GM19351 (cell line): Measurements from ENCODE around the gene MSRB3.
"Not testable (repeated sequence)": the region's sequence is repeated elsewhere in the genome, so short reads cannot be mapped to it uniquely, and the experiment has no call there.

Source experiments
- ATAC-seq: cut with Tn5 transposase; IDR thresholded peaks from one replicate; pipeline ENCODE4 v1.9.1; 2021; ENCODE audit warnings: mild to moderate bottlenecking, moderate library complexity; ENCODE audit not compliant: unreplicated experiment

Gene MSRB3

GRCh38 chr12:65285532-65285931, 7.0 kb downstream of the MSRB3 start:
- not testable (repeated sequence) for ATAC-seq

- no peak for ATAC-seq
Observed at GRCh38 chr12:65287426-65287825, 8.9 kb downstream of the MSRB3 start.

- no peak for ATAC-seq
Observed at GRCh38 chr12:65292241-65292640, 13.8 kb downstream of the MSRB3 start.

- no peak for ATAC-seq
Observed at GRCh38 chr12:65293735-65294134, 15.3 kb downstream of the MSRB3 start.

GRCh38 chr12:65294641-65295262, 16.3 kb downstream of the MSRB3 start:
- ATAC-seq = no peak

- no peak for ATAC-seq
Observed at GRCh38 chr12:65296508-65297265, 18.2 kb downstream of the MSRB3 start.

- ATAC-seq = no peak
Observed at GRCh38 chr12:65300097-65300496, 21.6 kb downstream of the MSRB3 start.

- ATAC-seq = no peak
Observed at GRCh38 chr12:65300679-65301349, 22.3 kb downstream of the MSRB3 start.

- ATAC-seq = no peak
Observed at GRCh38 chr12:65302891-65303290, 24.4 kb downstream of the MSRB3 start.

GRCh38 chr12:65305346-65305950, 27.0 kb downstream of the MSRB3 start:
- ATAC-seq = no peak

GRCh38 chr12:65306366-65307168, 28.1 kb downstream of the MSRB3 start:
- ATAC-seq = peak; percentile 46

- no peak for ATAC-seq
Observed at GRCh38 chr12:65307169-65307501, 28.7 kb downstream of the MSRB3 start.

- no peak for ATAC-seq
Observed at GRCh38 chr12:65308006-65308405, 29.5 kb downstream of the MSRB3 start.

GRCh38 chr12:65308601-65309071, 30.2 kb downstream of the MSRB3 start:
- no peak for ATAC-seq

- no peak for ATAC-seq
Observed at GRCh38 chr12:65311260-65311659, 32.8 kb downstream of the MSRB3 start.

GRCh38 chr12:65313719-65314317, 35.3 kb downstream of the MSRB3 start:
- no peak for ATAC-seq

- ATAC-seq = not testable (repeated sequence)
Observed at GRCh38 chr12:65315238-65315637, 36.8 kb downstream of the MSRB3 start.

- no peak for ATAC-seq
Observed at GRCh38 chr12:65318186-65318685, 39.8 kb downstream of the MSRB3 start.

- no peak for ATAC-seq
Observed at GRCh38 chr12:65319688-65320200, 41.3 kb downstream of the MSRB3 start.

- ATAC-seq = no peak
Observed at GRCh38 chr12:65323070-65323469, 44.6 kb downstream of the MSRB3 start.
